Measurements from ENCODE around the gene HEPN1. TPM values are rescaled to one million over a fixed set of nuclear protein-coding genes. Genes with fewer than 3 reads are reported as not detected.

The HEPN1 gene
- total and polyA plus RNA-seq, 2 of the 8 experiments (the other 6 are each of a cell fraction or from before 2014, with no cell fraction given), result not detected

GRCh38 chr11:124878759-124879492 lies 40.1 kb upstream of the HEPN1 start:
- H2BK120ac ChIP-seq (replicated peaks; ENCODE audit: low read depth, low read length), result no peak overlapping the region
- H3K4me1 ChIP-seq (replicated peaks in 1 of 4; ENCODE audit: control insufficient read depth in 3 of 4, insufficient read depth in 4 of 4, low read length in 3 of 4), result peaks cover 0 to 14% (median 8%) of the 10 kb centered on the region in 4 experiments; a peak in 5 of 7 replicates
- no peak overlapping the region for H3K56ac ChIP-seq (replicated peaks; ENCODE audit: insufficient read length, low read depth, low read length)
- no peak overlapping the region for H2BK20ac ChIP-seq (ENCODE audit: low read length)
- WGBS, 2 experiments (ENCODE audit: extremely low coverage in 1 of 2, insufficient coverage in 1 of 2, insufficient read length in 1 of 2, insufficient replicate concordance in 2 of 2, low coverage in 1 of 2, low lambda C conversion rate in 2 of 2, missing lambda C conversion rate in 1 of 2), result 90% methylated on average over 11 of the region's 11 CpGs; no CpG with 5 or more reads in 1 of the 2 experiments
- no peak overlapping the region for H2AK5ac ChIP-seq (ENCODE audit: low read depth, low read length)
- no peak overlapping the region for H2AFZ ChIP-seq (ENCODE audit: low read length)
- POLR2A ChIA-PET (ENCODE audit: partially characterized antibody), result interaction anchor here (1.4 to 1.8 kb wide), 4 partner anchors 8 to 41 kb away, joined by 3 to 7 read pairs (median 4); partner anchors contain the start of genes ROBO3 and ROBO4
- H3K9me3 ChIP-seq (ENCODE audit: insufficient read depth in 2 of 2, low read depth in 1 of 2, low read length in 1 of 2), result no peaks in the 10 kb centered on the region
- DNase-seq (ENCODE audit: low read depth in 1 of 2, low spot score in 2 of 2) (no peak), FAIRE-seq (no peak)
- no peak overlapping the region for H4K5ac ChIP-seq (ENCODE audit: insufficient read length, low read depth, low read length)
- TF ChIP-seq SP1 (IDR thresholded peaks at IDR 0.05; ENCODE audit: low read depth, low read length) (no peak), TEAD4 (IDR thresholded peaks at IDR 0.05; ENCODE audit: low read depth, low read length) (no peak), CHD1 (IDR thresholded peaks at IDR 0.05; ENCODE audit: low read depth, low read length) (no peak), HDAC6 (IDR thresholded peaks at IDR 0.05; ENCODE audit: low read depth, low read length) (no peak), TAF1 (IDR thresholded peaks at IDR 0.05; ENCODE audit: low read depth, low read length) (no peak), SAP30 (IDR thresholded peaks at IDR 0.05; ENCODE audit: insufficient read depth, insufficient replicate concordance, low read length) (no peak), NRF1 (IDR thresholded peaks at IDR 0.05; ENCODE audit: low read depth, low read length) (no peak), EZH2 (IDR thresholded peaks at IDR 0.05; ENCODE audit: low read depth, low read length, severe bottlenecking) (no peak), SIRT6 (IDR thresholded peaks at IDR 0.05; ENCODE audit: low read length) (no peak)
- CTCF ChIA-PET (ENCODE audit: partially characterized antibody), result interaction anchor here (0.9 to 2.0 kb wide), 10 partner anchors 8 to 116 kb away, joined by 3 to 10 read pairs (median 4); partner anchors contain the start of gene HEPACAM
- H3K4ac ChIP-seq (replicated peaks; ENCODE audit: insufficient read length, low read depth, low read length), result no peak overlapping the region
- H3K23ac ChIP-seq (ENCODE audit: insufficient read length), result no peak overlapping the region
- H3K18ac ChIP-seq (ENCODE audit: extremely low read depth, low read length), result no peak overlapping the region
- H3K23me2 ChIP-seq (ENCODE audit: low read depth, low read length), result peaks cover 8% of the 10 kb centered on the region; the same call in 1 of the 2 replicates
- no peak overlapping the region for H3K9ac ChIP-seq (replicated peaks in 1 of 4; ENCODE audit: extremely low read depth in 1 of 4, low read depth in 3 of 4, low read length in 3 of 4)
- no peaks in the 10 kb centered on the region for H3K79me1 ChIP-seq (ENCODE audit: low read depth, low read length)
- no peak overlapping the region for H3K27ac ChIP-seq (ENCODE audit: low read depth, low read length)
- peaks cover 0 to 21% (median 18%) of the 10 kb centered on the region in 4 experiments; a peak in 6 of 7 replicates for H3K27me3 ChIP-seq (replicated peaks in 1 of 4; ENCODE audit: control insufficient read depth in 3 of 4, extremely low read depth in 1 of 4, insufficient read depth in 3 of 4, low read length in 3 of 4)
- H4K8ac ChIP-seq (ENCODE audit: extremely low read depth, insufficient read depth, low read length), result no peak overlapping the region
- H3K79me2 ChIP-seq (ENCODE audit: control insufficient read depth in 1 of 2, insufficient read depth in 2 of 2, low read length in 2 of 2), result no peaks in the 10 kb centered on the region
- no peaks in the 10 kb centered on the region for H4K20me1 ChIP-seq (replicated peaks in 1 of 2; ENCODE audit: control insufficient read depth in 1 of 2, insufficient read depth in 2 of 2, low read length in 2 of 2)
- no peak overlapping the region for H3K4me2 ChIP-seq (ENCODE audit: insufficient read depth in 1 of 2, low read depth in 2 of 2, low read length in 2 of 2)
- no peak overlapping the region for H3K4me3 ChIP-seq (ENCODE audit: extremely low read depth in 1 of 4, insufficient read depth in 2 of 4, low read depth in 3 of 4, low read length in 4 of 4)
- no peak overlapping the region for H2BK5ac ChIP-seq (ENCODE audit: low read depth, low read length)
- no peak overlapping the region for H2BK15ac ChIP-seq (ENCODE audit: low read length)
- H2BK12ac ChIP-seq (ENCODE audit: low read depth, low read length), result no peak overlapping the region
- H3K14ac ChIP-seq (ENCODE audit: insufficient read length), result no peak overlapping the region
- H4K91ac ChIP-seq (replicated peaks; ENCODE audit: insufficient read length, low read length), result no peak overlapping the region
- H3K36me3 ChIP-seq (ENCODE audit: control insufficient read depth in 2 of 4, insufficient read depth in 4 of 4, low read length in 3 of 4), result no peaks in the 10 kb centered on the region
